IPS-20b (cell line): ENCODE results near the gene RWDD4.

Experiments
- H3K27ac ChIP-seq: one replicate; pipeline ENCODE4 v1.5.1; 2013; ENCODE audit warnings: low read length
- H3K27me3 ChIP-seq: 2 replicates; pipeline ENCODE4 v1.6.1; 2013; ENCODE audit warnings: mild to moderate bottlenecking, low read length, inconsistent platforms; ENCODE audit not compliant: insufficient read depth
- H3K36me3 ChIP-seq: 2 replicates; pipeline ENCODE4 v1.6.1; 2013; ENCODE audit warnings: low read depth, mild to moderate bottlenecking, inconsistent platforms, low read length, moderate library complexity; ENCODE audit not compliant: insufficient read depth
- H3K4me1 ChIP-seq: 2 replicates; pipeline ENCODE4 v1.6.1; 2013; ENCODE audit warnings: mild to moderate bottlenecking, control low read depth, inconsistent platforms, low read length, moderate library complexity; ENCODE audit not compliant: insufficient read depth
- H3K4me3 ChIP-seq: 2 replicates; pipeline ENCODE4 v1.5.1; 2013; ENCODE audit warnings: mild to moderate bottlenecking, low read length, inconsistent platforms
- H3K9ac ChIP-seq: 2 replicates; pipeline ENCODE4 v1.6.1; 2013; ENCODE audit warnings: low read depth, mild to moderate bottlenecking, inconsistent platforms, low read length, moderate library complexity
- H3K9me3 ChIP-seq: 2 replicates; pipeline ENCODE4 v1.6.1; 2013; ENCODE audit warnings: mild to moderate bottlenecking, low read depth, low read length, inconsistent platforms; ENCODE audit not compliant: insufficient read depth

RWDD4 gene

DNA sequence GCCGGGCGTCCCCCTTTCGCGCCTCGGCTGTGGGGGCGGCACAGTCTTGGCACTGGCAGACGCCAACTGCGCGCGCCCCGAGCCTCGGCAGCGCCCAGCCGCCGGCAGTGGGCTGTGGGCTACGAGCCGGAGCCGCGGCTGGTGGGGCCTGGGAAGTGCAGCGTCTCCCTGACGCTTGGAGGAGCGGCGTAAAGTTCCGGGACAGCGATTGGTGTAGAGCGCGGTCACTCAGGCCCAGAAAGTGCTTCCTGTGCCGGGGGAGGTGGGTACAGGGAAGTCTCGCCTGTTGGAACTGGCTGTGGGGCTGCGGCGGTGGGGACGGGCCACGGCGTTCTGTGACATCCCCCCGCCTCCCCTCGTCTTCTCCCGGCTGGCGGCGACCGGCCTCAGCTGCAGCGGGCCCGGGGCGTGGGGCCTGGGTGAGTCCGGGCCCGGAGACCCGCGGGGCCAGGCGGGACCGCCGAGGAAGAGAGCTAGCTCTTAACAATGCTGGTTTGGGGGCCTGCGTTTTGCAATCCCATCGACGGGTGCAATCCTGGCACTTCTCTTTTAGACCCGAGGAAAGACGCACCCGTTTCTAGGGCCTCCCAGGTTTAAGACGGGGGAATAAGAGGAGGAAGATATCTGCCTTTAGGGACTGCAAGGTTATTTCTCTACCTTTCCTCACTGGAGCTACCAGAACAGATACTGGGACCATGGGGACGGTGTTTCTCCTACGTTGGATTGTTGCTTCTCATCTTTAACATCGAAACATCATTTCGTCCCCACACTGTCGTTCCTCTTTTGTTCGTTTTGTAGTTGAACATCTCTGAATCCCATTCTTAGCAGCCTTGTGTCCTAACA is at the start of gene RWDD4, which contains the start of gene TRAPPC11:
TSS of gene RWDD4 (minus strand) at position 157 of the 843 bp plus-strand sequence. CDS start 233 bp downstream, outside the sequence.
TSS of gene TRAPPC11 (plus strand) at position 265 of the 843 bp plus-strand sequence. CDS start 4,575 bp downstream, outside the sequence.
- H3K9ac ChIP-seq, result peak within 1 kb of the TSS; percentile 90
- no peaks in the 10 kb centered on the region; the same call in 1 of the 2 replicates for H3K4me1 ChIP-seq
- peaks cover 10% of the 10 kb centered on the region for H3K36me3 ChIP-seq
- peak within 1 kb of the TSS; percentile 97 for H3K4me3 ChIP-seq
- no peaks in the 10 kb centered on the region for H3K27me3 ChIP-seq
- no peak within 1 kb of the TSS for H3K27ac ChIP-seq
- no peaks in the 10 kb centered on the region for H3K9me3 ChIP-seq

- Histone ChIP-seq H3K4me1 (no peaks in the 10 kb centered on the region), H3K27me3 (no peaks in the 10 kb centered on the region), H3K27ac (no peak overlapping the region), H3K9ac (no peak overlapping the region), H3K36me3 (peaks cover 78% of the 10 kb centered on the region), H3K4me3 (no peak overlapping the region), H3K9me3 (no peaks in the 10 kb centered on the region; the same call in 1 of the 2 replicates)
Observed at GRCh38 chr4:183702492-183702891, 43.5 kb upstream of the RWDD4 start.

- Histone ChIP-seq H3K4me3 (no peak overlapping the region), H3K27me3 (no peaks in the 10 kb centered on the region), H3K36me3 (peaks cover 85% of the 10 kb centered on the region), H3K9ac (no peak overlapping the region), H3K9me3 (no peaks in the 10 kb centered on the region; the same call in 1 of the 2 replicates), H3K4me1 (no peaks in the 10 kb centered on the region), H3K27ac (no peak overlapping the region)
Observed at GRCh38 chr4:183700407-183700806, 41.4 kb upstream of the RWDD4 start.

GRCh38 chr4:183698909-183699308 is 39.9 kb upstream of the RWDD4 start:
- no peaks in the 10 kb centered on the region; the same call in 1 of the 2 replicates for H3K9me3 ChIP-seq
- no peak overlapping the region for H3K4me3 ChIP-seq
- no peaks in the 10 kb centered on the region for H3K4me1 ChIP-seq
- H3K36me3 ChIP-seq, result peaks cover 96% of the 10 kb centered on the region
- no peak overlapping the region for H3K9ac ChIP-seq
- H3K27ac ChIP-seq, result no peak overlapping the region
- H3K27me3 ChIP-seq, result no peaks in the 10 kb centered on the region

DNA sequence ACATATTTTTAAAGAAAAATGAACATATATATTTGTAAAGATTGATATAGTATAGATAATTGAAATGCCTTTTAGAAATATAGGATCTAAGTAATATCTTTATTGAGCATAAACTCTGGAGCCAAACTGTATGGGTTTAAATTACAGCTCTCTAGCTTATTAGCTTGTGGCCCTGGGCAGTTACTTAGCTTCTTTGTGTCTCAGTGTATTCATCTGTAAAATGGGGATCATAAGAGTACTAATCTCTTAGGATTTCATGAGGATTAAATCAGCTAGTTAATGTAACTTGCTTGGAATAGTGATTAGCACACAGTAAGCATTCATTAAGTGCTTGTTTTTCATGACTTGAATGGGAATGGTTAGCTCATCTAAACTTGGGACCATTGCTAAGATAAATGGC is 32.9 kb upstream of the RWDD4 start:
- Histone ChIP-seq H3K27ac (no peak overlapping the region), H3K4me1 (no peaks in the 10 kb centered on the region), H3K4me3 (no peak overlapping the region), H3K9me3 (no peaks in the 10 kb centered on the region), H3K9ac (no peak overlapping the region), H3K27me3 (no peaks in the 10 kb centered on the region), H3K36me3 (peaks cover 72% of the 10 kb centered on the region)

GRCh38 chr4:183691006-183691405 is 32.0 kb upstream of the RWDD4 start:
- no peaks in the 10 kb centered on the region for H3K27me3 ChIP-seq
- no peak overlapping the region for H3K9ac ChIP-seq
- H3K36me3 ChIP-seq, result peaks cover 72% of the 10 kb centered on the region
- H3K4me1 ChIP-seq, result no peaks in the 10 kb centered on the region
- no peaks in the 10 kb centered on the region for H3K9me3 ChIP-seq
- H3K27ac ChIP-seq, result no peak overlapping the region
- no peak overlapping the region for H3K4me3 ChIP-seq

DNA sequence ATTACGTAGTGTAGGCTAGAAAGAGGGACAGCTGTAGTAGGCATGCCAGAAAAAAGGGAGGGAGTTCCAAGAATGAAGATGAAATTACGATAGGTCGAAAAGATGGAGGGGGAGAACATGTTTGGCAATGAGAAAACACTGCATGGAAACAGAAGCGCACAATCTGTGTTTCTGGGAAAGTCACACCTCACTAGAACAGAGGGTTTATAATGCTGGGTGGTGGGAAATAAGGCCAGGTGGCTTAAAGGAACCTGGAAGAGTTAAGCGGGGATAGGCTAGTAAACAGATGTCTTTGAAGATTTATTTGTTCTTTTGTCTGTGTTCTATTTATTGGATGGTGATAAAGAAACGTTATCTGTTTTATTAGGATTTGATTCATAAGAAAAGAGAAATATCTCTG is 29.2 kb upstream of the RWDD4 start:
- Histone ChIP-seq H3K9ac (no peak overlapping the region), H3K9me3 (no peaks in the 10 kb centered on the region), H3K36me3 (peaks cover 67% of the 10 kb centered on the region), H3K27ac (no peak overlapping the region), H3K4me3 (no peak overlapping the region), H3K4me1 (no peaks in the 10 kb centered on the region), H3K27me3 (no peaks in the 10 kb centered on the region)

GRCh38 chr4:183686461-183686860 is 27.5 kb upstream of the RWDD4 start:
- H3K27ac ChIP-seq, result no peak overlapping the region
- no peak overlapping the region for H3K4me3 ChIP-seq
- H3K36me3 ChIP-seq, result peaks cover 65% of the 10 kb centered on the region

DNA sequence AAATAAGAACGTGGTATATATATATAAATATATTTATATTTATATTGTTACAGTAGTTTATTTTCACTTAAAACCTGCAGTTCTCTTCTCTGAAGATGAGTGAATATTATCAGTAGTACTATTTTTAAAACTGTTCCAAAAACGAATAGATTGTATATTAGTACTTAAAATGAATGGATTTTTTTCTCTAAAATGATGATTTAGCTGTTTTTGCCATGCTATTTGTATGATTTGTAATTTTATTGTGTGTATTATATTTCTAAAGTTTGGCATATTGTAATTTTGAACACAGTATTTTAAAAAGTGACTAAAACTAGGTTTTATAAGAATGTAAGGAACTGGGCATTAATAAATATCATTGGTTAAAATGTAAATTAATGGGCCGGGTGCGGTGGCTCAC is 22.1 kb upstream of the RWDD4 start:
- H3K27me3 ChIP-seq, result no peaks in the 10 kb centered on the region
- no peaks in the 10 kb centered on the region for H3K9me3 ChIP-seq
- H3K9ac ChIP-seq, result no peak overlapping the region
- H3K4me3 ChIP-seq, result no peak overlapping the region
- H3K4me1 ChIP-seq, result no peaks in the 10 kb centered on the region
- no peak overlapping the region for H3K27ac ChIP-seq
- peaks cover 78% of the 10 kb centered on the region for H3K36me3 ChIP-seq

More at GRCh38 chr4:183686461-183686860, 27.5 kb upstream of the RWDD4 start:
- Histone ChIP-seq H3K4me1 (no peaks in the 10 kb centered on the region), H3K27me3 (no peaks in the 10 kb centered on the region), H3K9me3 (no peaks in the 10 kb centered on the region), H3K9ac (no peak overlapping the region)

DNA sequence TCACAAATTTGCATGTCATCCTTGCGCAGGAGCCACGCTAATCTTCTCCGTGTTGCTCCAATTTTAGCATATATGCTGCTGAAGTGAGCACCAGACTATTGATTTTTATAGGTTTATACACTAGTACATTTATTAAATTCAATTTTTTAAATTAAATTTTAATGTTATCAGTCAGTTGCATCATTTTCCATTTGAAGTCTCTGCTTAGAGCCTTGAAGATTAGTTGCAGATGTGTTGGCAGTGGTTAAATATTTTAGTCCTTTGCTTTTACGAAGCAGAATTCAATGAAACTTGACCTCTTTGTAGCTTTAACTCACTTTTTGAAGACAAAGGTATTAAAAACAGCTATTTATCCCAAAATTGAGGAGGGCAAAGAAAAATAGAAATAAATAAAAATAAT is 16.6 kb upstream of the RWDD4 start:
- peaks cover 65% of the 10 kb centered on the region for H3K36me3 ChIP-seq
- no peaks in the 10 kb centered on the region for H3K9me3 ChIP-seq
- no peaks in the 10 kb centered on the region for H3K27me3 ChIP-seq
- H3K27ac ChIP-seq, result no peak overlapping the region
- H3K9ac ChIP-seq, result no peak overlapping the region
- no peak overlapping the region for H3K4me3 ChIP-seq
- H3K4me1 ChIP-seq, result no peaks in the 10 kb centered on the region

- Histone ChIP-seq H3K27me3 (no peaks in the 10 kb centered on the region), H3K27ac (no peak overlapping the region), H3K4me3 (no peak overlapping the region), H3K9me3 (no peaks in the 10 kb centered on the region), H3K4me1 (no peaks in the 10 kb centered on the region), H3K36me3 (peaks cover 65% of the 10 kb centered on the region), H3K9ac (no peak overlapping the region)
Observed at GRCh38 chr4:183674153-183674552, 15.2 kb upstream of the RWDD4 start.

- no peaks in the 10 kb centered on the region for H3K27me3 ChIP-seq
- H3K9ac ChIP-seq, result no peak overlapping the region
- H3K9me3 ChIP-seq, result no peaks in the 10 kb centered on the region
- no peaks in the 10 kb centered on the region for H3K4me1 ChIP-seq
- peaks cover 66% of the 10 kb centered on the region for H3K36me3 ChIP-seq
- no peak overlapping the region for H3K4me3 ChIP-seq
- H3K27ac ChIP-seq, result no peak overlapping the region
Observed at GRCh38 chr4:183670960-183671555, 12.1 kb upstream of the RWDD4 start.
